DLD1 (cell line): ENCODE measurements around the gene FRMD3.

Source experiments
- in situ Hi-C: cut with HindIII; loops from 2 replicates; pipeline ENCODE4 v1.10.0; 2017; ENCODE audit warnings: low sequenced_read_pairs

Gene FRMD3

GRCh38 chr9:83294816-83295215, 243.4 kb downstream of the FRMD3 start:
- in situ Hi-C loops: no loop called here

GRCh38 chr9:83291196-83291595, 247.0 kb downstream of the FRMD3 start:
- in situ Hi-C loops: no loop called here

GRCh38 chr9:83290692-83291091, 247.5 kb downstream of the FRMD3 start:
- in situ Hi-C loops: no loop called here

- in situ Hi-C loops: no loop called here
Observed at GRCh38 chr9:83287021-83287420, 251.2 kb downstream of the FRMD3 start.

GRCh38 chr9:83285445-83286225, 252.6 kb downstream of the FRMD3 start:
- in situ Hi-C loops: no loop called here

GRCh38 chr9:83284746-83285145, 253.5 kb downstream of the FRMD3 start:
- in situ Hi-C loops: no loop called here

- in situ Hi-C loops: no loop called here
Observed at GRCh38 chr9:83283528-83283927, 254.7 kb downstream of the FRMD3 start.

- in situ Hi-C loops: no loop called here
Observed at GRCh38 chr9:83281306-83282255, 256.6 kb downstream of the FRMD3 start.

- in situ Hi-C loops: no loop called here
Observed at GRCh38 chr9:83280790-83281189, 257.4 kb downstream of the FRMD3 start.

- in situ Hi-C loops: no loop called here
Observed at GRCh38 chr9:83280268-83280667, 257.9 kb downstream of the FRMD3 start.

GRCh38 chr9:83274787-83275186, 263.4 kb downstream of the FRMD3 start:
- in situ Hi-C loops: no loop called here

- in situ Hi-C loops: no loop called here
Observed at GRCh38 chr9:83271665-83272071, 266.5 kb downstream of the FRMD3 start.

- in situ Hi-C loops: no loop called here
Observed at GRCh38 chr9:83270116-83270515, 268.1 kb downstream of the FRMD3 start.

- in situ Hi-C loops: no loop called here
Observed at GRCh38 chr9:83267741-83268140, 270.5 kb downstream of the FRMD3 start.

GRCh38 chr9:83266666-83267496, 271.3 kb downstream of the FRMD3 start:
- in situ Hi-C loops: no loop called here

- in situ Hi-C loops: no loop called here
Observed at GRCh38 chr9:83266331-83266665, 271.9 kb downstream of the FRMD3 start.

GRCh38 chr9:83264315-83264714, 273.9 kb downstream of the FRMD3 start:
- in situ Hi-C loops: no loop called here

GRCh38 chr9:83259558-83259957, 278.6 kb downstream of the FRMD3 start:
- in situ Hi-C loops: no loop called here

GRCh38 chr9:83257937-83258891, 280.0 kb downstream of the FRMD3 start:
- in situ Hi-C loops: no loop called here

- in situ Hi-C loops: no loop called here
Observed at GRCh38 chr9:83247732-83248131, 290.5 kb downstream of the FRMD3 start.
